Osteoblast (primary cell): Measurements from ENCODE around the gene RNF115. TPM values are rescaled to one million over a fixed set of nuclear protein-coding genes. Genes with fewer than 3 reads are reported as not detected.
"Not testable (repeated sequence)": the region's sequence is repeated elsewhere in the genome, so short reads cannot be mapped to it uniquely, and the experiment has no call there.

ENCODE experiments used
- DNase-seq: peaks from one replicate; pipeline ENCODE4 v3.0.0; 2011; ENCODE audit warnings: low spot score, mixed read lengths; ENCODE audit not compliant: insufficient read length; ENCODE audit errors: missing footprints
- H2AFZ ChIP-seq: 2 replicates; pipeline ENCODE4 v1.6.0; 2011; ENCODE audit warnings: mild to moderate bottlenecking, low read length
- H3K27ac ChIP-seq: 2 replicates; pipeline ENCODE4 v1.5.1; 2011; ENCODE audit warnings: mild to moderate bottlenecking, low read depth, low read length, moderate library complexity
- H3K27me3 ChIP-seq: 2 replicates; pipeline ENCODE4 v1.6.0; 2012; ENCODE audit warnings: mild to moderate bottlenecking, control low read depth, inconsistent platforms, low read length, moderate library complexity; ENCODE audit not compliant: insufficient read depth
- H3K36me3 ChIP-seq: 2 replicates; pipeline ENCODE4 v1.5.1; 2011; ENCODE audit warnings: mild to moderate bottlenecking, low read length, control low read depth, moderate library complexity; ENCODE audit not compliant: insufficient read depth
- H3K4me1 ChIP-seq: 2 replicates; pipeline ENCODE4 v1.5.1; 2011; ENCODE audit warnings: mild to moderate bottlenecking, low read length, control low read depth, moderate library complexity; ENCODE audit not compliant: insufficient read depth
- H3K4me2 ChIP-seq: 2 replicates; pipeline ENCODE4 v1.6.0; 2011; ENCODE audit warnings: mild to moderate bottlenecking, low read length; ENCODE audit not compliant: insufficient read depth
- H3K4me3 ChIP-seq: fragments of 200-600 bp; sonication (generic); 3 replicates; pipeline ENCODE4 v1.5.1; 2012; ENCODE audit warnings: mild to moderate bottlenecking, low read length, inconsistent platforms; ENCODE audit not compliant: insufficient read depth
- H3K79me2 ChIP-seq: 2 replicates; pipeline ENCODE4 v1.6.0; 2012; ENCODE audit warnings: mild to moderate bottlenecking, low read length, control low read depth, inconsistent platforms; ENCODE audit not compliant: insufficient read depth
- H3K9me3 ChIP-seq: 2 replicates; pipeline ENCODE4 v1.5.1; 2011; ENCODE audit warnings: low read depth, low read length, control low read depth
- H4K20me1 ChIP-seq: 2 replicates; pipeline ENCODE4 v1.6.0; 2012; ENCODE audit warnings: mild to moderate bottlenecking, low read length, control low read depth; ENCODE audit not compliant: insufficient read depth
- CTCF ChIP-seq: IDR thresholded peaks from 2 replicates; pipeline ENCODE4 v1.5.1; 2011; ENCODE audit warnings: mild to moderate bottlenecking, low read depth, low read length, moderate library complexity; ENCODE audit errors: extremely low read depth
- total RNA-seq: library from RNA; depleted of rRNA; stranded (reverse); fragments of >200 nt; gene quantifications from 2 replicates; pipeline ENCODE4 v1.2.3, GENCODE V29; 2012

The RNF115 gene
- total RNA-seq, 1 donor = 23.2 TPM

- not testable (repeated sequence) for H3K79me2 ChIP-seq, H3K9me3 ChIP-seq
Observed at GRCh38 chr1:145760395-145760949, 63.4 kb downstream of the RNF115 start.

GRCh38 chr1:145759721-145760120 is 64.2 kb downstream of the RNF115 start:
- no peak overlapping the region for H2AFZ ChIP-seq
- H4K20me1 ChIP-seq = no peaks in the 10 kb centered on the region
- peak; percentile 31 for DNase-seq
- no peak overlapping the region for H3K27ac ChIP-seq
- no peaks in the 10 kb centered on the region for H3K9me3 ChIP-seq
- peaks cover 14% of the 10 kb centered on the region for H3K79me2 ChIP-seq
- no peaks in the 10 kb centered on the region for H3K4me1 ChIP-seq
- no peak overlapping the region for H3K4me3 ChIP-seq
- H3K36me3 ChIP-seq = peaks cover 19% of the 10 kb centered on the region
- H3K4me2 ChIP-seq = no peak overlapping the region
- TF ChIP-seq CTCF = no peak
- H3K27me3 ChIP-seq = no peaks in the 10 kb centered on the region

More at GRCh38 chr1:145760395-145760949, 63.4 kb downstream of the RNF115 start:
- peaks cover 18% of the 10 kb centered on the region for H3K36me3 ChIP-seq
- H3K27ac ChIP-seq, H2AFZ ChIP-seq, H3K27me3 ChIP-seq, H3K4me3 ChIP-seq, H3K4me1 ChIP-seq, H3K4me2 ChIP-seq, H4K20me1 ChIP-seq, DNase-seq: not testable (repeated sequence)

DNA sequence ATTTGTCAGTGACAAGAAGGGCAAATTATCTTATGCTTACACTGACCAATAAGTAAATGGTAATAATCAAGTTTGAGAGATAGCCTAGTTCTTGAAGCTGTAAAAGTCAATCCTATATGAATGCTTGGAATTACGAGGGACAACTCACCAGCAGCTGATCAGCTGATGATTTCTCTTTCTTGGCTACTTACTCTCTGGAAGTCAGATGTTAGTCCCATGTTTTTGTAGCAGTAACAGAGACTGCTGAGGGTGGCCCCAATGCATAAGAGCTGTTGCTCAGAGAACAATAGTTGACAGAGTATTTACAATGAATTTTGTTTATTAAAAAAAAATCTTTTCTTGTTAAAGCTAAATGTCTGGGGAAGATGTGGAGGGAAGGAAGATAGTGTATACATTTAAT is 65.3 kb downstream of the RNF115 start:
- Histone ChIP-seq H3K36me3 (peaks cover 19% of the 10 kb centered on the region), H3K27ac (no peak overlapping the region)
- no peak for DNase-seq

GRCh38 chr1:145758116-145758515 is 65.8 kb downstream of the RNF115 start:
- Histone ChIP-seq H3K36me3 (peaks cover 21% of the 10 kb centered on the region), H3K27ac (no peak overlapping the region), H4K20me1 (no peaks in the 10 kb centered on the region), H3K79me2 (peaks cover 20% of the 10 kb centered on the region), H3K4me3 (no peak overlapping the region), H2AFZ (no peak overlapping the region), H3K4me2 (no peak overlapping the region), H3K27me3 (no peaks in the 10 kb centered on the region), H3K4me1 (no peaks in the 10 kb centered on the region), H3K9me3 (no peaks in the 10 kb centered on the region)
- no peak for DNase-seq
- no peak for TF ChIP-seq CTCF

More for the DNA sequence above, 65.3 kb downstream of the RNF115 start:
- no peak for TF ChIP-seq CTCF
- no peaks in the 10 kb centered on the region for H3K4me1 ChIP-seq
- H3K79me2 ChIP-seq = peaks cover 19% of the 10 kb centered on the region
- H3K27me3 ChIP-seq = no peaks in the 10 kb centered on the region
- H4K20me1 ChIP-seq = no peaks in the 10 kb centered on the region
- no peaks in the 10 kb centered on the region for H3K9me3 ChIP-seq
- no peak overlapping the region for H3K4me3 ChIP-seq
- H3K4me2 ChIP-seq = no peak overlapping the region
- H2AFZ ChIP-seq = no peak overlapping the region
